HEK293T (cell line): ENCODE results near the gene SERPIND1.

Experiments used
- CTCF ChIA-PET: fragments of 350-600 bp; formaldehyde crosslinking; extraction: SDS; loops from one replicate; lab custom pipeline; 2021; ENCODE audit warnings: antibody characterized with exemption, inconsistent platforms; lab: Yijun Ruan, JAX
- POLR2A ChIA-PET: fragments of 350-600 bp; formaldehyde crosslinking; extraction: SDS; loops from one replicate; lab custom pipeline; 2020; ENCODE audit warnings: antibody characterized with exemption, inconsistent platforms; lab: Yijun Ruan, JAX
- DNase-seq: peaks from one replicate; pipeline ENCODE4 v3.0.0; 2012; ENCODE audit warnings: mixed read lengths; ENCODE audit errors: extremely low spot score
- ARNT ChIP-seq: fragments of 450-650 bp; IDR thresholded peaks from 2 replicates; pipeline ENCODE4 v1.6.1; 2017; ENCODE audit warnings: mild to moderate bottlenecking
- BHLHE40 ChIP-seq: fragments of 450-650 bp; IDR thresholded peaks from 2 replicates; pipeline ENCODE4 v1.6.1; 2016; ENCODE audit warnings: mild to moderate bottlenecking, moderate library complexity, borderline replicate concordance
- CTBP1 ChIP-seq: fragments of 450-650 bp; IDR thresholded peaks from 2 replicates; pipeline ENCODE4 v1.6.1; 2016; ENCODE audit warnings: borderline replicate concordance
- ELF4 ChIP-seq: fragments of 450-650 bp; IDR thresholded peaks from 2 replicates; pipeline ENCODE4 v1.6.1; 2017; ENCODE audit warnings: antibody characterized with exemption
- FOXA1 ChIP-seq: fragments of 450-650 bp; IDR thresholded peaks from 2 replicates; pipeline ENCODE4 v1.6.1; 2016; ENCODE audit warnings: mild to moderate bottlenecking
- FOXK2 ChIP-seq: fragments of 450-650 bp; IDR thresholded peaks from 2 replicates; pipeline ENCODE4 v1.6.1; 2016; ENCODE audit warnings: mild to moderate bottlenecking
- FOXM1 ChIP-seq: fragments of 450-650 bp; IDR thresholded peaks from 2 replicates; pipeline ENCODE4 v1.6.1; 2017; ENCODE audit warnings: mild to moderate bottlenecking, borderline replicate concordance
- HDGF ChIP-seq: fragments of 450-650 bp; IDR thresholded peaks from 2 replicates; pipeline ENCODE4 v1.6.1; 2017; ENCODE audit warnings: antibody characterized with exemption, borderline replicate concordance
- L3MBTL2 ChIP-seq: fragments of 450-650 bp; conservative IDR thresholded peaks from 2 replicates; pipeline ENCODE4 v1.6.1; 2016; ENCODE audit warnings: mild to moderate bottlenecking
- LEF1 ChIP-seq: fragments of 450-650 bp; IDR thresholded peaks from 2 replicates; pipeline ENCODE4 v1.6.1; 2017; ENCODE audit warnings: mild to moderate bottlenecking, borderline replicate concordance
- NFRKB ChIP-seq: fragments of 450-650 bp; IDR thresholded peaks from 2 replicates; pipeline ENCODE4 v1.6.1; 2016; ENCODE audit warnings: mild to moderate bottlenecking, moderate library complexity
- PKNOX1 ChIP-seq: fragments of 450-650 bp; IDR thresholded peaks from 2 replicates; pipeline ENCODE4 v1.6.1; 2016
- SP1 ChIP-seq: fragments of 450-650 bp; IDR thresholded peaks from 2 replicates; pipeline ENCODE4 v1.6.1; 2017
- SUZ12 ChIP-seq: fragments of 450-650 bp; IDR thresholded peaks from 2 replicates; pipeline ENCODE4 v1.6.1; 2016; ENCODE audit warnings: mild to moderate bottlenecking
- TARDBP ChIP-seq: fragments of 450-650 bp; IDR thresholded peaks from 2 replicates; pipeline ENCODE4 v1.6.1; 2016
- ZNF384 ChIP-seq: fragments of 450-650 bp; IDR thresholded peaks from 2 replicates; pipeline ENCODE4 v1.6.1; 2016

SERPIND1 gene

GRCh38 chr22:20809538-20810185 is 35.7 kb downstream of the SERPIND1 start:
- TF ChIP-seq PKNOX1 (no peak), ZNF384 (no peak), L3MBTL2 (no peak), NFRKB (no peak), SUZ12 (no peak), SP1 (no peak), FOXM1 (no peak), TARDBP (no peak), LEF1 (no peak), CTBP1 (no peak), ARNT (no peak), HDGF (no peak), FOXA1 (no peak), ELF4 (no peak), FOXK2 (no peak)
- DNase-seq, result no peak
- CTCF ChIA-PET, result interaction anchor here (0.7 kb wide), 1 partner anchor 16 kb away, joined by 3 read pairs; no protein-coding TSS in a partner anchor
- POLR2A ChIA-PET, result no interaction called here

GRCh38 chr22:20810645-20811044 is 36.7 kb downstream of the SERPIND1 start:
- TF ChIP-seq NFRKB (no peak), FOXK2 (no peak), BHLHE40 (no peak), ELF4 (no peak), TARDBP (no peak), ARNT (no peak), HDGF (no peak), PKNOX1 (no peak), LEF1 (no peak), SUZ12 (no peak), SP1 (no peak), CTBP1 (no peak), L3MBTL2 (no peak), FOXA1 (no peak), ZNF384 (no peak), FOXM1 (no peak)
- CTCF ChIA-PET, result no interaction called here
- POLR2A ChIA-PET, result no interaction called here
- no peak for DNase-seq

- POLR2A ChIA-PET, result no interaction called here
- no peak for TF ChIP-seq SUZ12
- no peak for TF ChIP-seq FOXA1
Measured at GRCh38 chr22:20811171-20811570, 37.3 kb downstream of the SERPIND1 start.

GRCh38 chr22:20811971-20812660 is 38.2 kb downstream of the SERPIND1 start:
- TF ChIP-seq PKNOX1, result no peak
- TF ChIP-seq L3MBTL2, result no peak
- no peak for TF ChIP-seq FOXK2
- no peak for TF ChIP-seq ELF4
- no peak for TF ChIP-seq SUZ12
- TF ChIP-seq CTBP1, result no peak
- no peak for TF ChIP-seq SP1
- TF ChIP-seq NFRKB, result no peak
- TF ChIP-seq LEF1, result no peak
- no peak for TF ChIP-seq HDGF
- TF ChIP-seq FOXM1, result no peak
- TF ChIP-seq BHLHE40, result no peak
- TF ChIP-seq ZNF384, result no peak
- TF ChIP-seq TARDBP, result no peak
- no peak for TF ChIP-seq ARNT
- TF ChIP-seq FOXA1, result no peak
- CTCF ChIA-PET, result no interaction called here
- DNase-seq, result no peak
- POLR2A ChIA-PET, result no interaction called here

More at GRCh38 chr22:20811171-20811570, 37.3 kb downstream of the SERPIND1 start:
- CTCF ChIA-PET, result no interaction called here
- no peak for DNase-seq

GRCh38 chr22:20813056-20813455 is 39.1 kb downstream of the SERPIND1 start:
- no peak for DNase-seq
- ChIA-PET POLR2A (no interaction called here), CTCF (no interaction called here)
- no peak for TF ChIP-seq FOXA1

- POLR2A ChIA-PET, result no interaction called here
- CTCF ChIA-PET, result no interaction called here
- TF ChIP-seq PKNOX1, result no peak
- no peak for TF ChIP-seq NFRKB
- TF ChIP-seq FOXM1, result no peak
- no peak for TF ChIP-seq FOXA1
- TF ChIP-seq SP1, result no peak
- TF ChIP-seq SUZ12, result no peak
- no peak for TF ChIP-seq HDGF
- no peak for TF ChIP-seq ZNF384
- no peak for TF ChIP-seq L3MBTL2
- TF ChIP-seq FOXK2, result no peak
- no peak for TF ChIP-seq CTBP1
- TF ChIP-seq BHLHE40, result no peak
- TF ChIP-seq ARNT, result no peak
- no peak for TF ChIP-seq TARDBP
- TF ChIP-seq ELF4, result no peak
- DNase-seq, result no peak
Measured at GRCh38 chr22:20814221-20814808, 40.4 kb downstream of the SERPIND1 start.
